ENCODE results near the gene NOS3. TPM values are rescaled to one million over a fixed set of nuclear protein-coding genes. Genes with fewer than 3 reads are reported as not detected.

The NOS3 gene
- total RNA-seq, 1 donor from 2014 or later, result 26.6 TPM

DNA sequence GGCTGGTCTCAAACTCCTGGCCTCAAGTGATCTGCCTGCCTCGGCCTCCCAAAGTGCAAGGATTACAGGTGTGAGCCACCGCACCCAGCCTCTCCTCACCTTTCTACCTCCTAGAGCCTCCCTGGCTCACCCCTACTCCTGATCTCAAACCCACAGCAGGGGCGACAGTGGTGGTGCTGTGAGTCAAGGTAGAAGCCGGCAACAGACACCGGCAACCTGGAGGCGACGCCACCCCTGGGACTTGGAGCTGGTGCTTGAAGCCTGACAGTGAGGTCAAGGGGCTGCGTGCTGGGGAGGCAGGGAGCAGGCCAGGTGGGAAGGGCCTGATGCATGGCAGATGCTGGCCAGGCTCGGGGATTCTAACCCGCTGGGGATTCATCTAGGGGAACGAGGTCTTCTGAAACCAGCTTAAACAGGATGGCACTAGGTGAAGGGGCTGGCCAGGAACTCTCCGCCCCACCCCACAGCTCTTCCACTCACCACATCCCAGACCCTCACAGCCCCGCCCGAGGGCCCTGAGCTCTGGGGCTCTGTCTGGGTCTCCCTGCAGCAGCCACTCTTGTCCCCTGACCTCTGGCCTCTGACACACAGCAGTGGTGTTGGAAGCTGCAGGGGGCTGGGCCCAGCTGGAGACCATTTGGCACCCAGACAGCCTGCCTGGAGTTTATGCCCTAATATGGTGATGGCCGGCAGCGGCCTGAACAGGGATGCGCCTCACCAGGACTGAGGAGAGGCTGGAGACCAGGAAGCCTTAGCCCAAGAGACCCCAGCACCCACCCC lies 29.1 kb upstream of the NOS3 start:
- ATAC-seq (no peak), DNase-seq (ENCODE audit: low spot score) (no peak)
- intact Hi-C loops (cut with DNase I), result no loop called here

DNA sequence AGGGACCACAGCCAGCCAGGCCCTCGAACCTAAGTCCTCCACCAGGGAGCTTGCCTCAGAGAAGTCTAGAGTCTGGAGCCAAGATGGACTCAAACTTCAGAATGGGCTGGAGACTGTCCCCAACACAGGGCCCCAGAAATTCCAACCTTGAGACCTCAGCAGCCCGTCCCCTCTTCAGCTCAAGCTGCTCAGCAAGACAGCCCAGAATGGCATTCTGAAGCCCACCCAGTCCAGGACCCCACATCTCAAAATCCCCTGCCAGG lies 28.6 kb upstream of the NOS3 start:
- DNase-seq (ENCODE audit: low spot score), result no peak
- no peak for ATAC-seq
- intact Hi-C loops (cut with DNase I), result no loop called here

DNA sequence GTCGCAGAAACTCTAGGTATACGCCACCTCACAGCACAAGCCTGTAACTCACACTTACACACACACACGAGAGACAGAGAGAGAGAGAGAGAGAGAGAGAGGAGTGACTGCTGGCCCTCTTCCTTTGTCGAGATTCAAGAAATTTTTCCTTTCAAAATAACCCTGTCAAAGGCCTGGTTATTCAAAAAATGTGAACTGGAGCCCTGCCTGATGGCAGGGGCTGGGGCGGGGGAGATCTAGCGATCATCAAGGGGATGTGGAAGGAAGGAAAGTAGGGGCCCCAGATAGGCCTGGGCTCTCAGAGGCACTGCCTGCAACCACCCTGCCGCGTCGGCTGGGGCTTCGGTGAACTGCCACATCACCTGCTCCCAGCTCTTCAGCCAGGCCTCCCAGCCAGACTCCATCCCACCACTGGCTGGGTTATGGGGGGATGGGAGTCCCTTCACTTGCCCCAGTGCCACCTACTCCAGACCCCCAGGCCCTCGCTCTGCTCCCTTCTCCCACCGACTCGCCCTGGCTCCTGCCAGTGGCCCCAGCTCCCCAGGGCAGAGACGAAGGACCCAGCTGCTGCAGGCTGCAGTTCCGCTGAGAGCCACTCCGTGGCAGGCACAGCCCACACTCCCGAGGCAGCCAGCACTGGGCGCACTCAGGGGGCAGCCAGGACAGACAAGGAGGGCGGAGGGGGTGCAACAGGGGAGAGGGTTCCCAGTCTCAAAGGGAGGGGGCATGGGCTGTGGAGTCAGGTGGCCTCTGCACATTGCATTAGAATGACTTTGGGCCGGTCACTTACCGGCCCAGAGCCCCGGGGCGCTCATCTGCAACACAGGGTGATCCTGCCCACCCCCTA lies 28.0 kb upstream of the NOS3 start:
- intact Hi-C loops (cut with DNase I), result no loop called here
- ATAC-seq, result peak; percentile 74
- DNase-seq (ENCODE audit: low spot score), result no peak

DNA sequence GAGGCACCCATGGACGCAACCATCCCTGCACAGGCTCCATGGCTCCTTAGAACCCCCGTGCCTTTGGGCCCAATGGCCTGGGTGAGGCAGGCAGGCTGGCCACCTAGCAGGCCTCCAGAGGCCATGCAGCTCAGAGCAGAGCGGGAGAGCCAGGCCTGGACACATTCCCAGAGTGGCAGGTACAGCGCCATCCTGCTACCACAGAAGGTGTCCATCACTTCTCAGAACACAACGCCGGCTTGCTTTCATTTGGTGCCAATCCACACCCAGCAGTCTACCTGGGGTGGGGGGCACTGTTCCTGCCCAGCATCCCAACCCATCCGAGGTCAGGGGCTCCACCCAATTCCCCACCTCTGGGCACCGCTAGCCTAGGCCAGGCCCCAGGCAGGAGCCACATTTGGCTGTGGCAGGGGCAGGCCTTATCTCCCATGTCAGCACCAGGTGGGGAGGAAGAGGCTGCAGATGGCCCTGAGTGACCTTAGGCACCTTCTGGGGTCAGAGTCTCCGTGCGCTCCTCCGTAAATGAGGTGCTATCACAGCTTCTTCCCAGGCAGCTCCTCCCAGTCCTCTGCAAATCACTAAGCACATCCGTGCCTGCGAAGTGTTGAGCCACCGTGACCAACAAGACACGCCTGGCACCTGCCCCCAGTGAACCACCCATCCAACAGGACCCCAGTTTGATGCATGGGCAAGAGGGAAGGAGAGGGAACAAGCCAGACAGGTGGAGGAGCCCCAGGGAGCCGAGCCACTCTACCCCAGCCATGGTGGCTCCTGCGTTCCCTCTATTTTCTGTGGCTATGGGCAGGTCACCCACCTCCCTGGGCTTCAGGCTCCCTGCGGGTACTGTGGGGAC lies 26.9 kb upstream of the NOS3 start:
- intact Hi-C loops (cut with DNase I), result no loop called here

DNA sequence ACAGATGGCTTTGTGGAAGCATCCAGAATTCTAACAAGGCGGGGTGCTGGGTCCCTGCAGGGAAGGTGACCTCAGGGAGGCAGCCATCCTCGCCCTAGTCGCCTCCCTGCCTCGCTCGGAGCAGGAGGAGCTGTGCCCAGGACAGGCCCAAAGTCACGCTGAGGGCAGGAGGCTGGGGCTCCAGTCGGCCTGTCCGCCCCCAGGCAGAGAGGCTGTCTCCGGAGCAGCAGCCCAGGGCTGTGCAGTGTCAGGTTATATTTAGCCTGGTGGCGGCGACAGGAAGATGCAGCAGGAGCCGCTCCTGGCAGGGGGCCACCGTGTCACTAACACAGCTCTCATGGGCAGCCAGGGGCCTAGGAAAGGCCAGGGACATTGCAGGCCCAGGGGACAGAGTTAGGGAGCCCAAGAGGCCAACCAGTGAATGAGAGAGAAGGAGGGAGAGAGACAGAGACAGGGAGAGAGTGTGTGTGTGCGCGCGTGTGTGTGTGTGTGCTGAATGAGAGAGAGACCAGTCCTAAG lies 26.2 kb upstream of the NOS3 start:
- no peak for DNase-seq (ENCODE audit: low spot score)
- ATAC-seq, result no peak
- intact Hi-C loops (cut with DNase I), result no loop called here

More for the DNA sequence above, 26.9 kb upstream of the NOS3 start:
- ATAC-seq (no peak), DNase-seq (ENCODE audit: low spot score) (no peak)

DNA sequence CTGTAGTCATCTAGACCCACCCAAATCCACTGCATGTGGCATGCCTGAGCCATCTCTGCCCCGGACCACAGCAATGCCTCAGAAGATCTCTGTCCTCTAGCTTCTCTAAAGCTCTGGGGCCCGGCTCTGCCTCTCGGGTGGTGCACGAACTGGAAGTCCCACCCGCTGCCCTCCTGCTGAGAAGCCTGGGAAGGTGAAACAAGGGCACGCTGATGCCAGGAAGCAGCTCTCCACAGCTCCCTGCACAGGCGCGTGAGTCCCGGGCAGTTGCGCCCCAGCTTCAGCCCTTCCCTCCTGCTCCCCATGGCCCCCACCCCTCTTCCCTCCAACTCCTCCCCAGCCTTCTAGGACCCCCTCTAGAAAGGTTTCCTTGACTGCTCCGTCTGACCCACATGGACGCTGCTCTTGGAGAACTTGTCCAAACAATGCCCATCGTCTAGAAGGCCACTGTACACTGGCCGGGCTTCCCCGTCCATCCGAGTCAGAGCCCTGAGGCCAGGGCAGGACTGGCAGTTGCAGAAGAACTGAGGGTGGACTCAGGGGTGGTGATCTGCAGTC lies 25.5 kb upstream of the NOS3 start:
- intact Hi-C loops (cut with DNase I), result no loop called here
- no peak for ATAC-seq

DNA sequence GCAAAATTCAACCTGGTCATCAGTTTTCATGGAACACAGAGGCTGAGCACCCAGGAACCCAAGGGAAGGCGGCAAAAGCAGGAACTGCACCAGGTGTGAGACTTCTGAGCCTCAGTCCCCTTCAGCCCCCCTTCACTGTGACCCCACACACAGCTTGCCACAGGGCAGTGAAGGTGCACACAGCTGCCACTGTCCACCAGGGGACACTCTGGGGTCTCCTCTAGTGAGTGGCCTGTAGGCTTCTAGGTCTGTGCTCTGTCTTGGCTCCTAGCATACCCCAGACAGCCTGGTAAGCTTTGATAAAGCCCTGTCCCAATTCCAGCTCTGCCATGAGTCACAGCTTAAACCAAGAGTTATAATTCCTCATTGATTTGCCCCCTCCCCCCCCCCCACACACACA lies 24.8 kb upstream of the NOS3 start:
- DNase-seq (ENCODE audit: low spot score), result no peak
- intact Hi-C loops (cut with DNase I), result no loop called here

More for the DNA sequence above, 25.5 kb upstream of the NOS3 start:
- DNase-seq (ENCODE audit: low spot score), result no peak

DNA sequence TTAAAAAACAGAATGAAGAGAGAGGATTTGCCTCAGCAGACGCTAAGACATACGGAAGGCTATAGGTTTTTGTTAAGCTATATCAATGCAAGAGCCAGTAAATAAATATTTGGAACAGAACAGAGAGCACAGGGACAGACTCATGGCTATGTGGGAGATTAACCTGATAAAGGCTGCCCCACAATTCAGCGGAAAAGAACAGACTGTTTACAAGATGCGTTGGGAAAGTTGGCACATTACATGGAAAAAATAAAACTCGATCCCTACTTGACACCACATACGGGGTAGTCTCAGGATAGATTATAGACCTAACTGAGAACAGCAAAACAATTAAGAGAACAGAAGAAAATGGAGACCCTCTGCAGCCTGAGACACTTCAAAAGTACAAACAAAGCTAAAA lies 23.5 kb upstream of the NOS3 start:
- ATAC-seq, result no peak
- intact Hi-C loops (cut with DNase I), result no loop called here

More for the DNA sequence above, 24.8 kb upstream of the NOS3 start:
- no peak for ATAC-seq

DNA sequence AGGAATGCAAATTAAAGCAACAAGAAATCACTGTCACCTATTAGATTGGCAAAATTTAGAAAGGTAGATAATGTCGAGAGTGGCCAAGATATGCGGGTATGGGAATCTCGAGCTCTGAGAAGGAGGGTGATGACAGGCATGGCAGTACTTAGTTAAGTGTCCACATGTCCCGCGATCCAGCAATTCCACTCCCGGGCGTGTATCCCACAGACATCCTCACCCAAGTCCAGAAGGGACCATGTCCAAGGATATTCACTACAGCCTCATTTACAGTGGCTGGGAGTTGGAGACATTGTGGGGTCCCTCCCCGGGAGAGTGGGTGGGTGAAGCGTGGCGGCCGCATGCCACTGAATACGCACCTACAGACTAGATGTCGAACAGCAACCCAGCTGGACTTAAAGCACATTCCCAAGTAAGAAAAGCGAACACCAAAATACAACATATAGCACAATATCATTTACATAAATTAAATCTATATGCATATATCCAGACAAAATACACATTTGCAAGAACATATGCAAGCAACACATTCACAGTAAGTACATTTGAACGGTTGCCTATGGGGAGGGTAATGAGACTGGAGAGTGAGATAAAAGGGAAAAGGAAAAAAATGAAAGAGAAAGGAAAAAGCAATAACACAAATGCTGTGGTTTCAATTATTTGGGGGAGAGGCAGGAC lies 22.6 kb upstream of the NOS3 start:
- DNase-seq (ENCODE audit: low spot score) (no peak), ATAC-seq (no peak)
- intact Hi-C loops (cut with DNase I), result no loop called here

More for the DNA sequence above, 23.5 kb upstream of the NOS3 start:
- DNase-seq (ENCODE audit: low spot score), result no peak

DNA sequence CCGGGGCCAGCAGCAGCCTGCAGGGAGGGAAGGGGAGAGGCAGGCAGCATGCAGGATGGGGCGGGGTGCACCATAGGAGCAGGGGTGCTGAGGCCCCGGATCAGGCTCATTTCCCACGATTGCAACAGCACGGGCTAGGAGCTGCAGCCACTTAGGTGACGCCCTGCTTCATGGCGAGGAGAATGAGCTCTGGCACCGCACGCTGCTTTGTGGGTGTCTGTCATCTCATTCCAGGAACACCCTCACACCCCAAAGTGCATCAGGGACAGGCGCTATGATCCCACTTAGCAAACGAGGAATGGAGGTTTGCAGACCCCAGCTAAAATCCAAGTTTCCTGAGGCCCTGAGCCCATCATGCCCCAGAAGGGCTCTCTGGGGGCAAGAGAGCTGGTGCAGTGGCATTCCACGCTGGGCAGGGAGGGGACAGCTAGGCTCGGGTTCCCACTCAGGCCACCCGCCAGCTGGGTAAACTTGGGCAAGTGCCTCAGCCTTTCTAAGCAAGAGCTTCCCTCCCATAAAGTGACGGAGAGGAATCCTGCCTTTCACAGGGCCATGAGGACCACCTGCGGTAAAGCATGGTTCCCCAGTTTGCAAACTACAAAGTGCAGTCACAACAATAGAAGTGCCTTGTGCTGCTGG lies 22.0 kb upstream of the NOS3 start:
- intact Hi-C loops (cut with DNase I), result no loop called here
- ATAC-seq (no peak), DNase-seq (ENCODE audit: low spot score) (no peak)

DNA sequence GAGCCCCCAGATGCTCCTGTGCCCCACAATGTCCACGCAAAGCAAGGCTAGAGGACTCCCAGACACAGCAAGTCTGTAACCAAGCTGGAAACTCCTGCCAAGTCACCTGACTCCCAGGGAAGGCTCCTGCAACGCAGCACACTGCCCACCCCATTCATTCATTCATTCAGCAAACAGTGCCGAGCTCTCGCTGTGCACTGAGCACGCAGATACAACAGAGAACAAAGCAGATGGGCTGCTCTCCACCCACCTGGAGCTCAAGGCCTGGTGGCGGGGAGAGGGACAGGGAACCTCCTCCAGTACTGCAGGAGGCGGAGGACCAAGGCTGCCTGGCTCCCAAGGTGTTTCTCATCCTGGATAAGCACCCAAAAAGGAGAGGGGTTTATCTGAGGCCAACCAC lies 21.3 kb upstream of the NOS3 start:
- intact Hi-C loops (cut with DNase I), result no loop called here
- no peak for DNase-seq (ENCODE audit: low spot score)
- no peak for ATAC-seq

DNA sequence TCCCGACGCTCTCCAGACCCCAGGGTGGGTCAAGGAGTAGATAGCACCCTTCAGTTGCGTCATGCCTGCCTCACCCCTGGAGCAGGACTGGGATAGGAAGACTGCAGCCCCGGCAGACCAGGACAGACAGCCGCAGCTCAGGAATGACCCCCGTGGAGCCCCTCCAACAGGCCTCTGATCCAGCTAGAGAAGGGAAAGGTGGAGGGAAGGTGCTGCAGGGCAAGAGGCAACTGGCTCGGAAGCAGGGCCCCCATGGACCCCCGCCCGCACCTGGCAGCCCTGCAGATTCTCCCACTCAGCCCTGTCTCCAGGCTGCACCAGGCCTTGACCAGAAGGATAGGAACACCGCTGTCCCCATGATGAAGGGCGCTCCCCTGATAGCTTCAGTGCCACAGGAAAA lies 20.4 kb upstream of the NOS3 start:
- DNase-seq (ENCODE audit: low spot score) (no peak), ATAC-seq (no peak)
- intact Hi-C loops (cut with DNase I), result no loop called here

DNA sequence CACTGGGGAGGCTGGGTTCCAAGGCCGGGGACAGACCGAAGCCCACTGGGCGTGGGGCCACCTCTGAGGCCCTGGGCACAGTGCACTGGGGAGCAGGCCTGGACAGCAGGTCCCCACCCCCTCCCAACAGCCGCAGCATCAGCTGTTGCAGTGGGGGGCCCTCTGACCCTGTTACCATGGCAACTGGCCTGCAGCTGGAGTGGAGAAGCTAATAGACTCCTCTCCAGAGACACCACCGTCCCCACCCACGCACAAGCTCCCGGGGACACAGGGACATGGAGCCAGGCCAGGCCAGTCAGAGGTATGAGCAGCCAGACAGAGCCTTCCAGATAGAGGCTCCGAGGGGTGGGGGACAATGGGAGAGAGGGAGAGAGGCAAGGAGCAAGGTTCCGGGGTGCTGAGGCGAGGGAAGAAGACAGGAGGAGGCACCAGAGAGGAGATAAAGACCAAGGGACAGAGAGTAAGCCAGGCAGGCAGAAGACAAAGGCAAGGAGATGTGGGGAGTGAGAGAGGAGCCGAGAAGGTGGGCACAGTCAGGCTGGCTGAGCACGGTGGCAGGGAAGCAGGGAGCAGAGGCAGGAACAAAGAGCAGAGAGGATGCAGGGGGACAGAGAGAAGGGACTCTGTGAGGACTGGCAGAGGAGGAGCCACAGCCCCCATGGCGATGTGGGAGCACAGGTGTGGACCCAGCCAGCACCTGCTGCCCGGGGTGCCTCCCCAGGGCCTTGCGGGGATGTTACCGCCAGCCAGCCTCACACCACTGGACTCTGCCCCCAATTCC lies 19.4 kb upstream of the NOS3 start:
- intact Hi-C loops (cut with DNase I), result no loop called here
- ATAC-seq (peak; percentile 43), DNase-seq (ENCODE audit: low spot score) (no peak)

DNA sequence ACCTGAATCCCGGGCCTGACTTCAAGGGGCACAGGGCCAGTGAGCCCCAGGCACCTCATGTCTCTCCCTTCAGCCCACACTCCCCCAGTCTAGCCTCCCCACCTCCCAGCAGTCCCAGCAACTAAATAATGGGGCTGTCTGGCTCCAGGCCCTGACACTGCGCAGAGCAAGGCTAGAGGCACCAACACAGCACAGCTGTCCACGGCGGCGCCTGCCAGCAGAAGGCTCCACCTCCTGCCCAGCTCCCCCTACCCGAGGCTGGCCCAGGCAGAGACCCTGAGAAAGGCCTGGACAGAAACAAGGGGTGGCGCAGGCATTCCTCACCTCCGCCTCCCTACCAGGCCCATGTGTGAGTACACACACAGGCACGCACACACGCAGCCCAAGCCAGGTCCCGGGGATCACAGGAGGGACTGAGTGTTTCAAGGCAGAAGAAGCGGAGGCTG lies 18.8 kb upstream of the NOS3 start:
- no peak for DNase-seq (ENCODE audit: low spot score)
- peak; percentile 36 for ATAC-seq
- intact Hi-C loops (cut with DNase I), result no loop called here

DNA sequence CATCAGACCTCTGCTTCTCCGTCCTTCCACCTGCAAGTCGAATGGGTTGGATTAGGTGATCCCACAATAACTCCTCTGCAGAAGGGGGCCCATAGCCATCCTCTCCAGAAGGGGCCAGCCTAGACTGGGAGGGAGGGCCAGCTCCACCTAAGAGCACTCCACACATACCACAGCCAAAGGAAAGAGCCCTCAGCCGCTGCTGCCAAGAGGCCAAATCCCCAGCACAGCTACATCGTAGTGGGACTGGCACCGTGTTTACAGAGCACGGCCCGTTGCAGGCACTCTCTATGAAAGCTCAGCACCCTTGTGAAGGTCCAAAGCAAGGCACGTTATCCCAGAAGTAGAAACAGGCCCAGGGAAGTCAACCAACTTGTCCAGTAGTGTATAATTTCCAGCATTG lies 18.1 kb upstream of the NOS3 start:
- intact Hi-C loops (cut with DNase I), result no loop called here
- DNase-seq (ENCODE audit: low spot score) (no peak), ATAC-seq (no peak)

DNA sequence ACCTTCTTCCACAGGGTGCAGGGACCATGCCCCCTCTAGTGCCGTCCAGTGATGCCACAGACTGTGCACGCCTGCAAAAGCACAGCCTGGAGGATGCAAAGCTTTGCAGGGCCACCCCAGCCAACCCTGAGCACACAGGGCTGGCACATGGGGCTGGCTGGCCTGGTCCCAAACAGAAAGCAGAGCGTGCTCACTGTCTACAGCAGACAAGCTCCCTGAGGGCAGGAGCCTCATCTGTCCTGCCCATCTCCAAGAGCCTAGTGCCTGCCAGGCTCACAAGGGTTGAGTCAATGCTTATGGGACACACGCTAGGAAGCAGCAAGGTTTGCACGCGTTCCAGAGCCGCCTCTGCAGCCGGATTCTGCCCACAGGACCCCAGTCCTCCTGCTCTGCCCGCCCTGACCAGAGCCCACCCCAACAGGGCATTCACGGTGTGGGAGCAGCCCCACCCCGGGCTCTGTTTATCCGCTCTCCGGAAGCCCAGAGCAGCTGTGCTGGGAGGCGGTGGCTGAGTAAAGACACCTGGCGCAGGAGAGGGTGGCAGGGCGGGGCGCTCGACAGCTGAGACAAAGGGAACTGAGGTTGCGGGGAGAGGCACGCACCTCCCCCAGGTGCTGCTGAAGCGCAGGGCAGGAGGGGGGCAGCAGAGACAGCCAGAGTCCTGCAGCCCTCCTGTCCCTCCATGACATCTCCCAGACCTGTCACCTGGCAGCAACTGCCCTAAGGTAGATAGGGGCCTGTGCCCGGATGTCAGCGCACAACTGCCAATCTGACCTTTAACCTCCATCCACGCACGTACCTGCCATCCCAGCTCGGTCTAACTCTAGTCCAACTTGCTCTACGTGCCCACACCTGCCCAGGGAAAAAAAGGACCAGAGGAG lies 17.0 kb upstream of the NOS3 start:
- no peak for DNase-seq (ENCODE audit: low spot score)
- ATAC-seq, result no peak
- intact Hi-C loops (cut with DNase I), result no loop called here
